ENCODE results near the gene LDLRAD4. TPM values are rescaled to one million over a fixed set of nuclear protein-coding genes. Genes with fewer than 3 reads are reported as not detected.

The LDLRAD4 gene
- total and polyA plus RNA-seq, 9 of the 15 experiments (the other 6 are each of a cell fraction or from before 2014, with no cell fraction given) = 0.01 TPM; not detected in 8

DNA sequence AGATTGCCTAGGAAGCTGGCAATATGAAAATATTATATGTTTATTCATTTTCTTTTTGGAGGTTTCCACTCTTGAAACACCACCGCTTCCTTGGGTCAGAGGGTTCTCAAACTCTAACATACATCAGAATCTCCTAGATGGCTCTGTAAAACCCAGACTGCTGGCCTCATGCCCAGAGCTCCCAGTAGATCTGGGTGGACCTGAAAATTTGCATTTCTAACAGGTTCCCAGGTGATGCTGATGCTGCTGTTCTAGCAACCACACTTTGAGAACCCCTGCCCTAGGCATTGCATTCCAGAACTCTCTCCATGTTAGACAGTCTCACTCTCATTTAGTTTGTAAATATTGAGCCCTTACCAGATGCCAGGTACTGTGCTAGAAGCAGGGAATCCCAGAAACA, 368.4 kb downstream of the LDLRAD4 start (continued):
- TF ChIP-seq, protein P1, sequence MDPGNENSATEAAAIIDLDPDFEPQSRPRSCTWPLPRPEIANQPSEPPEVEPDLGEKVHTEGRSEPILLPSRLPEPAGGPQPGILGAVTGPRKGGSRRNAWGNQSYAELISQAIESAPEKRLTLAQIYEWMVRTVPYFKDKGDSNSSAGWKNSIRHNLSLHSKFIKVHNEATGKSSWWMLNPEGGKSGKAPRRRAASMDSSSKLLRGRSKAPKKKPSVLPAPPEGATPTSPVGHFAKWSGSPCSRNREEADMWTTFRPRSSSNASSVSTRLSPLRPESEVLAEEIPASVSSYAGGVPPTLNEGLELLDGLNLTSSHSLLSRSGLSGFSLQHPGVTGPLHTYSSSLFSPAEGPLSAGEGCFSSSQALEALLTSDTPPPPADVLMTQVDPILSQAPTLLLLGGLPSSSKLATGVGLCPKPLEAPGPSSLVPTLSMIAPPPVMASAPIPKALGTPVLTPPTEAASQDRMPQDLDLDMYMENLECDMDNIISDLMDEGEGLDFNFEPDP (CRISPR knock-in tag; IDR thresholded peaks at IDR 0.05) = no peak
- TF ChIP-seq MXI1 (IDR thresholded peaks at IDR 0.05; ENCODE audit: low read depth, low read length) = no peak
- TF ChIP-seq SMARCC2 (IDR thresholded peaks at IDR 0.05; ENCODE audit: low read depth) = no peak
- no peak for TF ChIP-seq ZNF239 (CRISPR knock-in tag; IDR thresholded peaks at IDR 0.05)
- no peak for TF ChIP-seq HCFC1 (IDR thresholded peaks at IDR 0.05; ENCODE audit: low read depth, low read length)
- no peak for TF ChIP-seq ZNF583 (CRISPR knock-in tag; IDR thresholded peaks at IDR 0.05)

DNA sequence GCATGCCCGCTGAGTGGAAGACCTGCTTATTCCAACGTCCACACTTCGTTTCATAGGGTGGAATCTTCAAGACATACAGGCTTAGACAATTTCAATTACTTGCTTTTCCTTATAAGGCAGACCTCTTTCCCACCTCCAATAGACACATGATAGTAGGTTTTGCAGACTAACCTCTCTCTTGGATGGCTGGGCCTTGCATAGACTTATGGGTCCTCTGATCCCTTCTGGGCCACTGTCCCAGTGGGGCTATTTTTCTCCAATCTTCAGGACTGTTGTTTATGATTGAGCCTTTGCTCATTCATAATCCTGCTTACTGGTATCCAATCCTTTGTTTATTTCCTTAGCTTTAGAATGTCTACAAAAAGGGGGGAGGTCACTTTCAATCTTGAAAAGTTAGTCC, 368.9 kb downstream of the LDLRAD4 start:
- ATAC-seq (no peak), FAIRE-seq (no peak), DNase-seq (ENCODE audit: extremely low read depth in 1 of 4, low spot score in 3 of 4) (no peak)
- no peaks in the 10 kb centered on the region for H3K36me3 ChIP-seq (ENCODE audit: control insufficient read depth, insufficient read depth, low read length)
- no peak overlapping the region for H2AFZ ChIP-seq (ENCODE audit: low read depth, low read length)
- TF ChIP-seq SIRT6 (IDR thresholded peaks at IDR 0.05; ENCODE audit: low read depth, low read length) = no peak
- no peak for TF ChIP-seq TAF1 (IDR thresholded peaks at IDR 0.05; ENCODE audit: control insufficient read depth, extremely low read depth, insufficient read depth, low read length, severe bottlenecking)
- no peak for TF ChIP-seq COPS2 (conservative IDR thresholded peaks at IDR 0.05)
- TF ChIP-seq, protein P2, sequence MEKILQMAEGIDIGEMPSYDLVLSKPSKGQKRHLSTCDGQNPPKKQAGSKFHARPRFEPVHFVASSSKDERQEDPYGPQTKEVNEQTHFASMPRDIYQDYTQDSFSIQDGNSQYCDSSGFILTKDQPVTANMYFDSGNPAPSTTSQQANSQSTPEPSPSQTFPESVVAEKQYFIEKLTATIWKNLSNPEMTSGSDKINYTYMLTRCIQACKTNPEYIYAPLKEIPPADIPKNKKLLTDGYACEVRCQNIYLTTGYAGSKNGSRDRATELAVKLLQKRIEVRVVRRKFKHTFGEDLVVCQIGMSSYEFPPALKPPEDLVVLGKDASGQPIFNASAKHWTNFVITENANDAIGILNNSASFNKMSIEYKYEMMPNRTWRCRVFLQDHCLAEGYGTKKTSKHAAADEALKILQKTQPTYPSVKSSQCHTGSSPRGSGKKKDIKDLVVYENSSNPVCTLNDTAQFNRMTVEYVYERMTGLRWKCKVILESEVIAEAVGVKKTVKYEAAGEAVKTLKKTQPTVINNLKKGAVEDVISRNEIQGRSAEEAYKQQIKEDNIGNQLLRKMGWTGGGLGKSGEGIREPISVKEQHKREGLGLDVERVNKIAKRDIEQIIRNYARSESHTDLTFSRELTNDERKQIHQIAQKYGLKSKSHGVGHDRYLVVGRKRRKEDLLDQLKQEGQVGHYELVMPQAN (IDR thresholded peaks at IDR 0.05; ENCODE audit: borderline replicate concordance) = no peak
- TF ChIP-seq DIDO1 (tag; IDR thresholded peaks at IDR 0.05; ENCODE audit: low read depth) = no peak
- TF ChIP-seq POLR2B (IDR thresholded peaks at IDR 0.05; ENCODE audit: low read depth, partially characterized antibody) = no peak
- TF ChIP-seq SMARCA5 (IDR thresholded peaks at IDR 0.05) = no peak
- TF ChIP-seq CEBPB (tag; IDR thresholded peaks at IDR 0.05) = no peak
- TF ChIP-seq, protein P3, sequence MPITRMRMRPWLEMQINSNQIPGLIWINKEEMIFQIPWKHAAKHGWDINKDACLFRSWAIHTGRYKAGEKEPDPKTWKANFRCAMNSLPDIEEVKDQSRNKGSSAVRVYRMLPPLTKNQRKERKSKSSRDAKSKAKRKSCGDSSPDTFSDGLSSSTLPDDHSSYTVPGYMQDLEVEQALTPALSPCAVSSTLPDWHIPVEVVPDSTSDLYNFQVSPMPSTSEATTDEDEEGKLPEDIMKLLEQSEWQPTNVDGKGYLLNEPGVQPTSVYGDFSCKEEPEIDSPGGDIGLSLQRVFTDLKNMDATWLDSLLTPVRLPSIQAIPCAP (CRISPR knock-in tag; IDR thresholded peaks at IDR 0.05; ENCODE audit: borderline replicate concordance) = no peak
- no peak for TF ChIP-seq GATAD2A (IDR thresholded peaks at IDR 0.05)
- TF ChIP-seq NFXL1 (CRISPR knock-in tag; IDR thresholded peaks at IDR 0.05) = no peak
- no peak for TF ChIP-seq SOX6 (IDR thresholded peaks at IDR 0.05)
- no peak for TF ChIP-seq DNMT1 (IDR thresholded peaks at IDR 0.05)
- TF ChIP-seq FOS (IDR thresholded peaks at IDR 0.05; ENCODE audit: extremely low read depth, insufficient read length) = no peak
- TF ChIP-seq CBFB (CRISPR knock-in tag; IDR thresholded peaks at IDR 0.05) = no peak
- H3K9ac ChIP-seq (ENCODE audit: insufficient read depth in 1 of 2, low read depth in 2 of 2, low read length in 2 of 2) = no peak overlapping the region
- no TSS peak for BruUV-seq (replicated peaks)
- no peaks in the 10 kb centered on the region for H3K9me3 ChIP-seq (replicated peaks; ENCODE audit: control insufficient read depth, insufficient read depth, low read depth, low read length)
- H3K4me1 ChIP-seq (replicated peaks in 1 of 2; ENCODE audit: control insufficient read depth in 2 of 2, insufficient read depth in 2 of 2, low read length in 2 of 2) = peaks cover 0 to 8% of the 10 kb centered on the region in 2 experiments; a peak in 3 of 5 replicates
- H3K4me2 ChIP-seq (ENCODE audit: insufficient read depth, low read length) = no peak overlapping the region
- no peak overlapping the region for H3K4me3 ChIP-seq
- intact Hi-C loops (cut with micrococcal nuclease) (no loop called here), in situ Hi-C loops (cut with MboI) (no loop called here)
- peaks cover 5% of the 10 kb centered on the region for H4K20me1 ChIP-seq (replicated peaks; ENCODE audit: control insufficient read depth, insufficient read depth, low read length)
- no peak overlapping the region for H3K27ac ChIP-seq (ENCODE audit: extremely low read depth, low read depth, low read length)
- no peaks in the 10 kb centered on the region for H3K9me1 ChIP-seq (ENCODE audit: control insufficient read depth, insufficient read depth, low read length)
- H3K79me2 ChIP-seq (ENCODE audit: control insufficient read depth, insufficient read depth, low read length) = no peaks in the 10 kb centered on the region
- ChIA-PET POLR2A (no interaction called here), CTCF (ENCODE audit: low intra/inter-chr PET ratio) (no interaction called here)
- 2% methylated on average over 3 of the region's 3 CpGs for WGBS (ENCODE audit: insufficient coverage, low coverage, missing lambda C conversion rate)
- peaks cover 12 to 26% of the 10 kb centered on the region in 2 experiments; a peak in 4 of 5 replicates for H3K27me3 ChIP-seq (ENCODE audit: control insufficient read depth in 2 of 2, insufficient read depth in 2 of 2, low read length in 2 of 2)

Measured in K562 (cell line).